GM12873 (cell line): ENCODE data around the gene ARRDC4.

ENCODE experiments used
- CTCF ChIP-seq: IDR thresholded peaks from 2 replicates; pipeline ENCODE4 v1.5.1; 2012; ENCODE audit warnings: low read depth, mild to moderate bottlenecking, moderate library complexity, low read length, control low read depth; ENCODE audit not compliant: insufficient read depth; ENCODE audit errors: missing control alignments

The ARRDC4 gene

DNA sequence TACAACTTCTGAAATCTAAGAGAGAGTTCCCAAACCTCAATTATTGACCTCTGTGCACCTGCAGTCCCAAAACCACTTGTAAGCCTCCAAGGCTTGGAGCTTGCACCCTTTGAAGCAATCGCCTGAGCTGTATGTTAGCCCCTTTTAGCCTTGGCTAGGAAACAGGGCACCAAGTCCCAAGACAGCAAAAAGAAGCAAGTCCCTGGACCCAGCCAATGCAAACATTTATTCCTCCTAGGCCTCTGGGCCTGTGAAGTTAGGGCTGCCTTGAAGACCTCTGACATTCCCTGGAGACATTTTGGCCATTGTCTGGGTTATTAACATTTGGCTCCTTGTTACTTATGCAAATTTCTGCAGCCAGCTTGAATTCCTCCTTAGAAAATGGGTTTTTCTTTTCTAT is 26.9 kb upstream of the ARRDC4 start:
- TF ChIP-seq CTCF = no peak

GRCh38 chr15:97940993-97941392 is 19.5 kb upstream of the ARRDC4 start:
- no peak for TF ChIP-seq CTCF

DNA sequence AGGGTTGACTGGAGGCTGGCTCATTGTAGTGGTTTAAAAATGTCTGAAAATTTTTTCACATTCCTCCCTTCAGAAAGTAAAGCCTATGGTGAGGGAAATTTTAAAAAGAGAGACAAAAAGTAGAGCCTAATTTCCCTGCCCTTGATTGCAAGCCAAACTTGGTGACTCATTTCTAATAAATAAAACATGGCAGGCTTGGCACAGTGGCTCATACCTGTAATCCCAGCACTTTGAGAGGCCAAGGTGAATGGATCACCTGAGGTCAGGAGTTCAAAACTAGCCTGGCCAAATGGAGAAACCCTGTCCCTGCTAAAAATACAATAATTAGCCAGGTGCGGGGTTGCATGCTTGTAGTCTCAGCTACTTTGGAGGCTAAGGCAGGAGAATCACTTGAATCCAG is 18.9 kb upstream of the ARRDC4 start:
- TF ChIP-seq CTCF = no peak

GRCh38 chr15:97944724-97945123 is 15.8 kb upstream of the ARRDC4 start:
- no peak for TF ChIP-seq CTCF

- no peak for TF ChIP-seq CTCF
Observed at GRCh38 chr15:97947465-97948260, 12.8 kb upstream of the ARRDC4 start.

GRCh38 chr15:97953254-97953653 is 7.2 kb upstream of the ARRDC4 start:
- TF ChIP-seq CTCF = no peak

DNA sequence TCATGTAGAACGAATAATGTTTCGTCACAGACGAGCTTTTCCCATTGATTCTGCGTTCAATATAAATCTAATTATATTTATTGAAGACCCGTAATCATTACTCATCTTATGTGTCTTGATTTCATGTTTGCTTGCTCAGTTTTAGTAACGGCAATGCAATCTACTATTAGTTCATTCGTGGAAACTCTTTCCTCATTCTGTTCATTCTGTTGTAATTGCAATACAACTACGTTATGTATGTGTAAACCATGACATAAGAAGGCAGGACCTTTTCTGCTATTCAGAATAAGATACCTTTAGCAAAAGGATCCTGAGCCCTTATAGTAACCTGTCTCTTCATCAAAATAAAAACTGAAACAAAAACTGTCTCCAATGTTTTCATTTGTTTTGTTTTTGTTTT is 6.8 kb upstream of the ARRDC4 start:
- no peak for TF ChIP-seq CTCF
